NCI-H345 treated with DMSO at 0.1 percent for 48 hours (cell line): ENCODE results near the gene DRAM1.
A peak's percentile ranks its signal among the peaks of the same experiment; 100 is the strongest.
"Not testable (repeated sequence)": the region's sequence is repeated elsewhere in the genome, so short reads cannot be mapped to it uniquely, and the experiment has no call there.

Source experiments
- DNase-seq: peaks from one replicate; lab custom pipeline; 2025; ENCODE audit not compliant: unreplicated experiment; lab: John Stamatoyannopoulos, UW

The DRAM1 gene

DNA sequence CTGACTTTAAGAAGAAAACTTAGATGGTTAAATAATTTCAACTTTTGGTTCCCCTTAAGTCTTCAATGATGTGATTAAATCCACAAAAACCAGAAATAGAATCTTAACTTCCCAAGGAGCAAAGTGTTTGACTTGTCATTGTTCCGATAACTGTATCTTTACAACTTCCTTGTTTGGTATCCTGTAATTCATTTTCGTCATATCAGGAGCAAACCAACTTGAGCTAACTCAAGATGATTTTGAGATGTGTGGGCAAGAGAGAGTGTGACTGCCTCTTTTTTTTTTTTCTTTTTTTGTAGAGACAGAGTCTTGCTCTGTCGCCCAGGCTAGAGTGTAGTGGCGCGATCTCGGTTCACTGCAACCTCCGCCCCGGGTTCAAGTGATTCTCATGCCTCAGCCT lies 25.3 kb downstream of the DRAM1 start:
- DNase-seq = no peak

DNA sequence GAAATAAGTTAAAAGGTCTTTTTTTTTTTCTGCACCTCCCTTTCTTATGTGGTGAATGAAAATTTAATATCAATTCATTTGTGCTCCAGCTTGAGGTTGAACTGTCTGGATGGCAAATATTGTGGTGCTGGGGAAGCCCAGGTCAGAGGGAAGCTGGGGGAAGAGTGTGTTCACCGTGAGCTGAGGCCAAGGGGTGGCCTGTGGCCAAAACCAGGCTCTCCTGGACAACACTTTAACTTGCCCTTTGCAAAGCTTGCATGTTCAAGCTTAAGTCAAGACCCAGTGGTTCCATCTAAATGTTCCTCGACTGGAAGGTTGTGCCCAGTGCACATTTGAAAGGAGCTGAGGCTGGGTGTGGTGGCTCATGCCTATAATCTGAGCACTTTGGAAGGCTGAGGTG lies 28.8 kb downstream of the DRAM1 start:
- DNase-seq = no peak

- DNase-seq = no peak
Measured at GRCh38 chr12:101908395-101908794, 31.0 kb downstream of the DRAM1 start.

DNA sequence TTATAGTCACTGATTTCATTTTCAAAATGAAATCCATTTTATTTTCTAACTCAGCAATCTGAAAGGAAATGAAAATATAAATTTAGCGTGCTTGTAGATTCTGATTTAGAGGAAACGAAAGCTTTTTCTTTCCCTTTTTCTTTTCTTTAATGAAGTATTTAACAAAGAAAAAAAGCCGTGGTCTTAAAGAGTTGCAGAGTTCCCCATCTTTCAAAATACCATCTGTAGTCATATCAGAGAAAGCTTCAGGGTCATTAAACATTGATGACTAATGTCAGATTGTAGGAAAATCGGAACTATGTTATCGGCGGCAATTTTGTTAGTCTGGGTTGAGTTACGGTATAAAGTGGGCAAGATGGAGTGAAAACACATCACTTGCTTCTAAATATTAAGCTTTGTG lies 32.3 kb downstream of the DRAM1 start:
- DNase-seq = no peak

- DNase-seq = no peak
Measured at GRCh38 chr12:101915841-101916240, 38.5 kb downstream of the DRAM1 start.

DNA sequence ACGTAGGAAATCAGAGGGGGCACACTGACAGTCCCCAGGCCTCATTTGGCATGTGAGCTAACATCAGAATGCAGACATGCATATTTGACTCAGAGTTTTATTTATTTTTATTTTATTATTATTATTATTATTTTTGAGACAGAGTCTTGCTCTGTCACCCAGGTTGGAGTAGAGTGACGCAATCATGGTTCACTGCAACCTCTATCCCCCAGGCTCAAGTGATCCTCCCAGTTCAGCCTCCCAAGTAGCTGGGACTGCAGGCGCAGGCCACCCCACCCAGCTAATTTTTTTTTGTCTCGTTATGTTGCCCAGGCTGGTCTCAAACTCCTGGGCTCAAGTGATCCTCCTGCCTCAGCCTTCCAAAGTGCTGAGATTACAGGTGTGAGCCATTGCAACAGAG lies 41.4 kb downstream of the DRAM1 start:
- DNase-seq = not testable (repeated sequence)

DNA sequence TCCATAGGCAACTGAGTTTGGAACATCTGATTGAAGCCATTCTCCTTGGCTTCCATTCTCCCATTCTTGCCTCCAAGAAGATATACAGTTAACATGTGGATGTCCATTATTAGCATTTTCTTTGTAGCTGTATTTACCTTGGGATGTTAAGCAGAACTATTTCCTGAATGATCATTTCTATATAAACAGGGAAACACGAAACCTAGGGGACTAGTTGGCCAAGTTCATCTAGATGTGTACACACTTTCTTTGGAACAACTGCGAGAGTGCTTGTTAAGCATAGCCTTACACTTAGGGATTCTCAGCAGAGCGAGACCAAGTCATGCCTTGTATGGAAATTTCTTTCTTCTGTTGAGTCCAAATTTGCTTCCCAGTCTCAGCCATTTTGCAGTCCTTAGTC lies 42.1 kb downstream of the DRAM1 start:
- no peak for DNase-seq

GRCh38 chr12:101920906-101921305 lies 43.5 kb downstream of the DRAM1 start:
- no peak for DNase-seq

GRCh38 chr12:101923045-101923718 lies 45.8 kb downstream of the DRAM1 start:
- no peak for DNase-seq

DNA sequence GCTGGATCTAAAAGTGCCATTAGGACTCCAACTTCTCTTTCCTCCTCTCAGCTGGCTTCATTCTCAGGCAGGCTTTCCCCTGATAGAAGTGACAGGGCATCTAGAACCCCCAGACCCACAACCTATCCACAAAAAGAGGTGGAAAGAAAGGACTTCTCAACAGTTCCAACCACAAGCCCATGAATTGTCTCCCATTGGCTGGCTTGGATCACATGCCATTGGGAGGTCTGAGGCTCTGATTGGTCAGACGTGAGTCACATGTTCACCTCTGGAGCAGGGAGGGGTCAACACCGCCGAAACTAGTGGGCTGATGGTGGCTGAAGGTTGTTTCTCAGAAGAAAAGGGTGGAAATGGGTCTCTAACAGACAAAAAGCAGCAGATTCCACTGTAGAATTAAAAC lies 47.2 kb downstream of the DRAM1 start:
- DNase-seq = no peak

- DNase-seq = no peak
Measured at GRCh38 chr12:101925361-101925760, 48.0 kb downstream of the DRAM1 start.

DNA sequence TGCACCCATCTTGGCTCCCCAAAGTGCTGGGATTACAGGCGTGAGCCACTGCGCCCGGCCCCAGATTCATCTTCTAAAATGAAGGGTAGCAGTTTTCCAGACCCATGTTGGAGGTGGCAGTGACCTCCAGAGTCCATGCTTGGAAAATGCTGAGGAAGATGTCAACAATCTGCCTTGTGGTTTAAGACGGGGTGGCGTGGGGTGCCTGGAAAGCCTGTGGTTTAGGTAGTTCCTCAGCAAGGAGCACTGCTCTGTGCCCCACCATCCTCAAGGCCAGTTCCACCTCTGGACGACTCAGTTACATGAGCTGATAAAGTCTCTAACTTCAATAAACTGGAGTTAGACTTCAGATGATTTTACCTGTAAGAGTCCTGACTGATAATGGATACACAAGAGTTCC lies 48.6 kb downstream of the DRAM1 start:
- no peak for DNase-seq

GRCh38 chr12:101927036-101927435 lies 49.7 kb downstream of the DRAM1 start:
- DNase-seq = no peak

DNA sequence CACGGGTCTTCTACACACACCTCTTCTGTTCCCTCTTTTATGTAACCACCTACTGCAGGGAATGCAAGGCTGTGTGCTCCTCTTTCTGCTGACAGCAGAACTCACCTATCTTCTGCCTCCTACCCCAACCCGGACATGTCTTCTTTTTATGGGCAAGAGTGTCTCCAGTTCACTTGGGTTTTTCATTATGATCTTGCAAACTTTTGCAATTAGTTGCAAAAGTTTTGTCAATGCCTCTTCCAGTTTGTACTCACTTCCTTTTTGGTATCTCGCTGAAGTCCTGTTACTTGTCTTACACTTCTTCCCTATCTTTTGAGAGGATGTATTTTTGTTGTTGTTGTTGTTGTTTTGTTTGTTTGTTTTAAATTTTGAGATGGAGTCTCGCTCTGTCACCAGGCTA lies 50.6 kb downstream of the DRAM1 start:
- DNase-seq = no peak

- DNase-seq = no peak
Measured at GRCh38 chr12:101928556-101928955, 51.2 kb downstream of the DRAM1 start.

DNA sequence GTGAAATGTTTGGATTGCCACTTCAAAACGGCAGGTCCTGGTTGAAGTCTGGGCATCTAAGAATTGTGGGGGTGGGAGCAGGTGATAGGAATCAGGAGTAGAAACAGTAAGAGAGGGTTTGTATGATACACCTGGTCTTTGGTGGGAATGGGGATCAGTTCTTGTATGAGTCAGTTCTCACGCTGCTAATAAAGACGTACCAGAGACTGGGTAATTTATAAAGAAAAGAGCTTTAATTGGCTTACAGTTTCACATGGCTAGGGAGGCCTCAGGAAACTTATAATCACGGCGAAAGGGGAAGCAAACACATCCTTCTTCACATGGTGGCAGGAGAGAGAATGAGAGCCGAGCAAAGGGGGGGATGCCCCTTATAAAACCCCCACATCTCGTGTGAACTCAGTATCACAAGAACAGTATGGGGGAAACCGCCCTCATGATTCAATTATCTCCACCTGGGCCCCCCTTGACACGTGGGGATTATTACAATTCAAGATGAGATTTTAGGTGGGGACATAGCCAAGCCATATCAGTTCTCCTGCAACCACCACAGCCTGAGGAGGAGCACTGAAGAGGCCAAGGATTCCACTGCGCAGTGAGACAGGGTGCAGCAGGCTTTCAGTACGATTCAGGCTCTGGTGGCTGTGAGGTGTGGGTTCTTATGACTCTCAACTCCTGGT lies 52.1 kb downstream of the DRAM1 start:
- DNase-seq = no peak

GRCh38 chr12:101931498-101932326 lies 54.3 kb downstream of the DRAM1 start:
- DNase-seq = no peak

GRCh38 chr12:101933866-101934514 lies 56.6 kb downstream of the DRAM1 start:
- no peak for DNase-seq

DNA sequence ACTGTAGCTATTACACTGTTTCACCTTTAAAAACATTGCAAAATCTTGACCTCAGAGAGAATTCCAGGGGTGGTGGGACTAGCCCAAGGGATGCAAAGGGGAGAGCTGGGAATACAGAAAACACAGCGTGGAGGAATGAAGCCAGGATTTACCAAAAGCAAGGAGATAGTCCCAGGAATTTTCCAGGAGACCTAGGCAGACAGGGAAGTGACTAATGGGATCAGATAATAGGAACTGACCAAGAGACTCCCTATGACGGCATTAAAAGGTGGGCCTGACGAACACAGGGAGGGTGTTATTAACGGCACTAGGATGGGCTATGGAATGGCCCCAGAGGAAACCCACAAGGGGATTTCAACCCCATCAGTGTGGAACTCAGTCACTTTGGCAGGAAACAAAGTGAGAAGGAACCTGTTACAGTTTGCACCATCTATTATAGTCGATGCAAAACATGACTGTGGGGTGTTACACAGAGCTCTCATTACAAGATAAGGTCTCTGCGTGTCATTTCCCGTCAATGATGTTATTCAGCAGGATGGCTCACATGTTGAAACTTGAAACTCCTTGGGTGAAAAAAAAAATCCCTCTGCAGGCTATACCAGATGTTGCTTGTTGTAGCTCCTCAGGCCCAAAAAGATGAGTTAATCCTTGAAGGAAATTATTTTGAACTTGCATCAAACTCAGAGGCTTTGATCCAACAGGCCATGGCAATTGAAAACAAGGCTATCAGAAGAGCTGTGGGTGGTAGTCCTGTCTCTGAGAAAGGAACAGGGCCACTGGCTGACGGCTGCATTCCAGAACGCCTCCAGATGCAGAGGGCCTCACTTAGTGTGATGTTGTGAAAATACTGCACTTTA lies 58.7 kb downstream of the DRAM1 start:
- no peak for DNase-seq

GRCh38 chr12:101939306-101939705 lies 61.9 kb downstream of the DRAM1 start:
- no peak for DNase-seq

DNA sequence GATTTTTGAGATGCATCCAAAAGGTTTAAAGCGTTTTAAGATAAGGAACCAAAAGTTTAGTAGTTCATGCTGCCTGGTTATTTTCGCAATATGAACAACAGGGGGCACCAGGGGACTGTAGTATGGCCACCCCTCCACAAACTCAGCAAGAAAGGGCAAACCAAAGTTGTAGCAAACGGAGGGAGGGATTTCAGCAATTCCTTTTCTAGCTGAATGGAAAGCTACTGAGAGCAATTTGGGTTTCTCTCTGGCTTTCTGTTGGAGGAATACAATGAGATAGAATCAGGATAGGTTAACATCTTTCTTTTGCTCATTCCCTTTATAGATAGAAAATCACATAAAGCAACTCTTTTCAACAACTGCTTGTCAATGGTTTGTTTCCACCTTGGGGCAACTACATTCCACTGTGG lies 62.5 kb downstream of the DRAM1 start:
- DNase-seq = peak; percentile 49
